Breast epithelium (tissue), 4 donors: ENCODE data around the gene NGFR. TPM values are rescaled to one million over a fixed set of nuclear protein-coding genes. Genes with fewer than 3 reads are reported as not detected.

Source experiments
- DNase-seq, 2 donors: peaks; one replicate each; pipeline ENCODE4 v3.0.0-alpha.2; 2019; ENCODE audit warnings: low spot score in 2 of 2
- H3K27ac ChIP-seq, 2 donors: fragments of 200-600 bp; sonication (generic) in 1 of 2; one replicate each; pipeline ENCODE4 v1.5.1; 2016 to 2019; ENCODE audit warnings: mild to moderate bottlenecking in 1 of 2
- H3K27me3 ChIP-seq, 2 donors: fragments of 200-600 bp; sonication (generic) in 1 of 2; one replicate each; pipeline versions ENCODE4 v1.5.1 to v1.6.0; 2017 to 2019; ENCODE audit warnings: control low read depth in 1 of 2, mild to moderate bottlenecking in 1 of 2
- H3K36me3 ChIP-seq: fragments of 200-600 bp; one replicate; pipeline ENCODE4 v1.5.1; 2019
- H3K4me1 ChIP-seq, 2 donors: fragments of 200-600 bp; sonication (generic); one replicate each; pipeline ENCODE4 v1.5.1; 2016 to 2019; ENCODE audit warnings: control low read depth in 1 of 2
- H3K4me3 ChIP-seq, 3 donors: fragments of 200-600 bp; sonication (generic); 1 replicate in 2 of 3; 2 replicates in 1 of 3; pipeline ENCODE4 v1.5.1; 2016 to 2019; ENCODE audit warnings: mild to moderate bottlenecking in 3 of 3, moderate library complexity in 2 of 3
- H3K9me3 ChIP-seq, 2 donors: fragments of 200-600 bp; sonication (generic) in 1 of 2; one replicate each; pipeline ENCODE4 v1.5.1; 2016 to 2019; ENCODE audit warnings: control low read depth in 1 of 2
- CTCF ChIP-seq, 3 donors: fragments of 450-650 bp; IDR thresholded peaks; one replicate each; pipeline ENCODE4 v1.5.1; 2016 to 2017; ENCODE audit warnings: antibody characterized with exemption in 3 of 3, mild to moderate bottlenecking in 3 of 3, moderate library complexity in 3 of 3
- POLR2A ChIP-seq: fragments of 450-650 bp; IDR thresholded peaks from one replicate; pipeline ENCODE4 v1.6.1; 2016; ENCODE audit warnings: antibody characterized with exemption, mild to moderate bottlenecking, moderate library complexity
- POLR2AphosphoS5 ChIP-seq, 3 donors: sonication (generic); formaldehyde crosslinking; IDR thresholded peaks; one replicate each; pipeline ENCODE4 v1.6.1; 2017; ENCODE audit warnings: antibody characterized with exemption in 3 of 3
- intact Hi-C: fragments of 100-400 bp; cut with DNase I; formaldehyde crosslinking; loops from one replicate; pipeline ENCODE4 v1.15.1; 2023; ENCODE audit warnings: low total_unique reads
- total RNA-seq, 3 donors: library from RNA; depleted of rRNA; stranded (reverse); fragments of >200 nt; gene quantifications; one replicate each; pipeline ENCODE4 v1.1.0, GENCODE V29; 2016

The NGFR gene
- total RNA-seq, 3 donors from 2014 or later = 3.4 to 27.8 (median 17.7) TPM

- no peaks in the 10 kb centered on the region for H3K27me3 ChIP-seq
- H3K36me3 ChIP-seq = no peaks in the 10 kb centered on the region
- H3K27ac ChIP-seq = peak overlapping the region; percentile 38 to 66
- no peaks in the 10 kb centered on the region for H3K9me3 ChIP-seq
- no peak for TF ChIP-seq POLR2A
- TF ChIP-seq CTCF (IDR thresholded peaks at IDR 0.05) = no peak
- TF ChIP-seq POLR2AphosphoS5 (IDR thresholded peaks at IDR 0.05) = peak in 2 of 3 donors; percentile 56 to 58
- DNase-seq = peak; percentile 72 to 95
- H3K4me1 ChIP-seq = peaks cover 0 to 17% of the 10 kb centered on the region in 2 donors
- intact Hi-C loops = no loop called here
- no peak overlapping the region for H3K4me3 ChIP-seq
Observed at GRCh38 chr17:49523706-49524472, 28.8 kb downstream of the NGFR start.

GRCh38 chr17:49524473-49525359, 29.6 kb downstream of the NGFR start:
- no peak overlapping the region for H3K4me3 ChIP-seq
- no peaks in the 10 kb centered on the region for H3K9me3 ChIP-seq
- intact Hi-C loops = no loop called here
- H3K27me3 ChIP-seq = no peaks in the 10 kb centered on the region
- H3K4me1 ChIP-seq = peaks cover 0 to 17% of the 10 kb centered on the region in 2 donors
- H3K36me3 ChIP-seq = no peaks in the 10 kb centered on the region
- TF ChIP-seq CTCF (IDR thresholded peaks at IDR 0.05) (no peak), POLR2A (no peak), POLR2AphosphoS5 (IDR thresholded peaks at IDR 0.05) (no peak)
- peak overlapping the region; percentile 3 to 38 for H3K27ac ChIP-seq
- peak in 1 of 2 donors; percentile 46 for DNase-seq

- H3K27me3 ChIP-seq = no peaks in the 10 kb centered on the region
- H3K27ac ChIP-seq = peak overlapping the region in 1 of 2 donors; percentile 38
- intact Hi-C loops = no loop called here
- peaks cover 0 to 17% of the 10 kb centered on the region in 2 donors for H3K4me1 ChIP-seq
- TF ChIP-seq POLR2AphosphoS5 (IDR thresholded peaks at IDR 0.05) (no peak), POLR2A (no peak), CTCF (IDR thresholded peaks at IDR 0.05) (no peak)
- no peaks in the 10 kb centered on the region for H3K9me3 ChIP-seq
- no peak overlapping the region for H3K4me3 ChIP-seq
- peak in 1 of 2 donors; percentile 44 for DNase-seq
- no peaks in the 10 kb centered on the region for H3K36me3 ChIP-seq
Observed at GRCh38 chr17:49525831-49526741, 31.0 kb downstream of the NGFR start.

- Histone ChIP-seq H3K36me3 (no peaks in the 10 kb centered on the region), H3K4me3 (no peak overlapping the region), H3K4me1 (peaks cover 0 to 17% of the 10 kb centered on the region in 2 donors), H3K27ac (no peak overlapping the region), H3K27me3 (no peaks in the 10 kb centered on the region), H3K9me3 (no peaks in the 10 kb centered on the region)
- TF ChIP-seq POLR2A (no peak), POLR2AphosphoS5 (IDR thresholded peaks at IDR 0.05) (no peak), CTCF (IDR thresholded peaks at IDR 0.05) (no peak)
- intact Hi-C loops = no loop called here
- DNase-seq = peak in 1 of 2 donors; percentile 27
Observed at GRCh38 chr17:49527927-49528651, 33.0 kb downstream of the NGFR start.
